HG03439 (cell line): ENCODE measurements around the gene KLHL40.

ENCODE experiments used
- ATAC-seq: cut with Tn5 transposase; IDR thresholded peaks from one replicate; pipeline ENCODE4 v1.9.1; 2021; ENCODE audit warnings: mild to moderate bottlenecking, moderate library complexity; ENCODE audit not compliant: unreplicated experiment

KLHL40 gene

DNA sequence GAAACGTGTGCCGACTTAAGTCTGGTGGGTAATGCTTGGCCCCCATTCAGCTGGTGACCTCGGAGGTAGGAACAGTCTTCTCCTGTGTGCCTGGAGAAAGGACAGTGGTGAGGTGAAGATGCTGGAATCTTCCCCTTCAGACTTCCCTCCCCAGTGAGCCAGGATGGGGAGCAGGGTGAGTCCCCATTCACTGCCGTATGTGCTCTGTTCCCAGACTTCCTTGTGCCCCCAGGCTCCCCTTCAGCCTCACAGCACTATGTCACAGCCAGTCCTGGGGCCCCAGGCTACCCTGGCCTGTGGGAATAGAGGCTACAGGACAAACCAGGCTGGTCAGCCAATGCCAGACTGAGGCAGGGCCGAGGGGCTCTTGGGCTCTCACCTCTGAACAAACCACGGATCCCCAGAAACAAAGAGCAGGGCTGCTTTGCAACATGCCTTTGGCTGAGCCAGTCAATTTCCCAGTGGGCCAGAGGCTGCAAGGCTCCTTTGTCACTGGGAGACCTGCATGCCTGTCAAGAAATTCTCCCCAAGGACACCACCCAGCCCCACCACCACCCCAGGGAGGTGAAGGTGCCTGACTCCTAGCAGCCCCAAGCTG, 49.0 kb downstream of the KLHL40 start:
- ATAC-seq: no peak

DNA sequence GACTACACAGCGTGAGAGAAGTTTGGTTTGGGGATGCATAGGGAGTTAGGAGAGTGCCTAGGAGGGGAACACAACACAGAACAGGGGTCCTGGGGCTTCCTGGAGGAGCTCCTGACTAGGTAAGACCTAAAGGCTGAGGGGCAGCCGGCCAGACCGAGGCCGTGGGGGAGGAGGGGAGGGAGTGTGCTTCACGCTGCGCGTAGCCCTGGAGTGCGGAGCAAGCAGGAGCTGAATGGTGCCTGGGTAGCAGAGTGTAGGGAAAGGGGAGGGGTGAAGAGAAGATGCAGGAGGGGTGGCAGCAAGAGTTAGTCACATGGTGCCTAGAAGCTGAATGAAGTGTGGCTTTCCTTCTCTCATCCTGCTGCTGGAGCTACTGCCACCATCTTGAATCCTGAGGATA, 49.7 kb downstream of the KLHL40 start:
- ATAC-seq: no peak

DNA sequence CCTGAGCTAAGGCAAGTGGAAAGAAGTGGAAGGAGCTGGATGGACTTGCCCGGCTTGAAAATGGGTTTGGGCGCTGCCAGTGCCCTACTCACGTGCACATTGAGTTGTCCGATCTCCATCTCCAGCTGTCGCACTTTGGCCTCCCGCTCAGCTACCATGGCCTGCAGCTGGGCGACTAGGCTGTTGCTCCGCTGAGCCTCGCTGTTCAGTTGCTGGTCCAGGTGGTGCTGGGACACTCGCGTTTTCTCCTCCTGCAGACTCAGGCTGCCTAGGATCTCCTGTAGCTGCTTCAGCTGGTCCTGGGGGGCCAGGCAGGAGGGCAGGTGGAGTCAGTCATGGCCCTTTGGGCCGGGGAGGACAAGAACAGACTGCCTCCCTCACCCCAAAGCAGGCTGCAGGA, 50.3 kb downstream of the KLHL40 start:
- no peak for ATAC-seq

DNA sequence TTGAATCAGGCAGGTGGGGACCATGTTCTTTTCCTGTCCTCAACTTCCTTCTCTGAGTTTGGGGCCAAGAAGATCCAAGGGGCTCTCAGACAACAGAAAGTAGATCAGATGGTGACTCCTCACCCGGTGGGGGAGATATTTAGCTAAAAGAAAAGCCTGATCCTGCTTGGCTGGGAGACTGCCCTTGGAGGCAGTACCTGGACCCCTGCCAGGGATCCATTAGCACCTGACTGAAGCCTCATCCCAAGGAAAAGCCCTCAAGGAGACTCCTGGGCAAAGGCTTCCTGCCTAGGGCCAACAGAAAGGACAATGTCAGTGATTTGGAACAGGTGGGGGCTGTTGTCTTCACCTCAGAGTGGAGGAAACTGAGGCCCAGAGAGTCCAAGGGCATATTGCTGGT, 50.7 kb downstream of the KLHL40 start:
- ATAC-seq: no peak

DNA sequence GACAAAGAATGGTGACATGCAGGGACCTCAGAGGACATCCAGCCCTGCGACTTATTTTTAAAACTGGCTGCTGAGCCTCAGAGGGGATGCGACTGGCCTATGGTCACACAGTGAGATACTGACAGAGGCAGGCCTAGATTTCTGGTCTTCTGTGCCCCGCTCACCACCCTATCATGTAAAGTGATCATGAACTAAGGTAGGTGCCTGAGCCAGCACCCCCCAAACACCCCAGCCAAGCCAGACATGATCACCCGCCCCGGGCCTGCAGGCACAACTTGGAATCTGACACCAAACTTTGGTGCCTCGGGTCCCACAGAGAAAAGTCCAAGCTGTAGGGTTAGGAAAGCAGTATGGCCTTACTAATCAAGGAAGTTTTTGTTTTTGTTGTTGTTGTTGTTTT, 51.2 kb downstream of the KLHL40 start:
- ATAC-seq: no peak

DNA sequence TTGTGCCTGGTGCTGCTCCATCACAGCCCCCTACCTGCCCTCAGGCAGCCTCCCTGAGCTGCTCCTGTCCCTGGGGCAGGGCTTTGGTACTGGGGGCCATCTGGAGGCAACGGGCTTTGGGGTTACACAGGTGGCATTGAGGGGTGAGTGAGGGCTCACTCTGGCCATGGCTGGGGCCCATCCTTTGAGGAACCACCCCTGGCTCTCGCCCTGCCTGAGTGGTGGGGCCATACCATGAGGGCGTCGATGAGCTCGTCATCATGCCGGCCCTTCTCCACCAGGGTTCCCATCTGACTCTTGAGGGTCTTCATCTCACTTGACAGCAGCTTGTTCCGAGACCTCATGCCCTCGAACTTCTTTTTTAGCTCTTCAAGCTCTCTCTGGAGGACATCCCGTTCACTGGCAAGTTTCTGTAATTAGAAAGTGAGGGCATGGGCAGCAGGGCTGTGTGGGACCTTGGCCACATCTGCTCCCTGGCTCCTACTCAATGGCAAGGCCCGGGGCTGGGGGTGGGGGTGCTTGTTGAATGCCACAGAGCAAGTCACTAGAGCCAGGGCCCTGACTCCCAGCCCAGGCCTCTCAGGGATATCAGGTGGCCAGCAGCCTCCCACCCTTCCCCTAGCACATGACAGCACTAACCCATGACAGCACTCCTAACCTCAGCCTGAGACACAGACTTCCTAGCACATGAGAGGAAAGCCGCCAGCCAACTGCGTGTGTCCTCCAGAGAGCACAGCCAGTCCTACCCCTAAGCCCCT, 54.2 kb downstream of the KLHL40 start:
- ATAC-seq: no peak

DNA sequence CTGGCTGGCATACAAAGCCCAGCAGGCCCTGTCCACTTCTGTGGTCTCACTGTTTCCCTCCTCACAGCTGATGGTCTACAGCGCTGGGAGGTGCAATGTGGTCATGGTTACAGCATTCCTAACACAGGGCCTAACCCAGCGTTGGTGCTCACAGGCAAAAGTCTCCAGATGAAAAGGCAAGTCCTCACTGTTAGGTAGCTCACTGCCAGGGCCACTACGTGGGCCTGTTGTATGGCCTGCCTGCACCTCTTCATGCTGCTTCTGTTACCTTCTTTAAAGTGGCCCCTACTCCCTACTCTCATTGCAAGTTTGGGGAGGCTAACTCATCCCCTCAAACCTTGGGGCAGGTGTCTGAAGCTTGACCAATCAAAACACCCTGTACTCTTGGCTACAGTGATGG, 56.5 kb downstream of the KLHL40 start:
- no peak for ATAC-seq
